ENCODE data around the gene DISC1. TPM values are rescaled to one million over a fixed set of nuclear protein-coding genes. Genes with fewer than 3 reads are reported as not detected.

Gene DISC1
- total RNA-seq, 1 experiment from 2014 or later = 13.5 TPM

DNA sequence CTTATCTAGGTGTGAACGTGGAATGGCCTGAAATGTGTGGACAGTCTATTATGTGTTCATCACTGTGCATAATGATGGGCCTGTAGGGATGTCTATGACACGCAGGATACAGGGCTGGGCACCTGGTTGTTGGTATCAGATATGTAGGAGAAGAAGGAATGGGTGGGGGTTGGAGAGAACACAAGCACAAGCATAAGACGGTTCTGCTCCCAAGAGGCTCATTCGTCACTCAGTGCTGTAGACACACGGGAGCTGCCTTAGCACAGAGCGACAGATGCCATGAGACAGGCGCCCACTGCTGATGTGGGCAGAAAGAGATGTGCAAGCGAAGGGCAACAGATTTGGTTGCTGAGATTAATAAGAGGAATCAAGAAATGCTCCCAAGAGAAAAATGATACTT, 256.2 kb downstream of the DISC1 start:
- no peak overlapping the region for H3K27ac Mint-ChIP-seq (ENCODE audit: unreplicated experiment)
- H3K27me3 ChIP-seq (replicated peaks; ENCODE audit: control insufficient read depth, insufficient read depth, low read length) = no peaks in the 10 kb centered on the region
- H3K36me3 Mint-ChIP-seq (ENCODE audit: insufficient read depth, unreplicated experiment) = no peaks in the 10 kb centered on the region
- peaks cover 11% of the 10 kb centered on the region for H3K4me1 Mint-ChIP-seq (ENCODE audit: low read depth, unreplicated experiment)
- no peak overlapping the region for H3K4me3 ChIP-seq (ENCODE audit: low read depth, low read length)
- no peak for DNase-seq
- ChIA-PET CTCF (no interaction called here), POLR2A (no interaction called here)
- TF ChIP-seq, protein P1, sequence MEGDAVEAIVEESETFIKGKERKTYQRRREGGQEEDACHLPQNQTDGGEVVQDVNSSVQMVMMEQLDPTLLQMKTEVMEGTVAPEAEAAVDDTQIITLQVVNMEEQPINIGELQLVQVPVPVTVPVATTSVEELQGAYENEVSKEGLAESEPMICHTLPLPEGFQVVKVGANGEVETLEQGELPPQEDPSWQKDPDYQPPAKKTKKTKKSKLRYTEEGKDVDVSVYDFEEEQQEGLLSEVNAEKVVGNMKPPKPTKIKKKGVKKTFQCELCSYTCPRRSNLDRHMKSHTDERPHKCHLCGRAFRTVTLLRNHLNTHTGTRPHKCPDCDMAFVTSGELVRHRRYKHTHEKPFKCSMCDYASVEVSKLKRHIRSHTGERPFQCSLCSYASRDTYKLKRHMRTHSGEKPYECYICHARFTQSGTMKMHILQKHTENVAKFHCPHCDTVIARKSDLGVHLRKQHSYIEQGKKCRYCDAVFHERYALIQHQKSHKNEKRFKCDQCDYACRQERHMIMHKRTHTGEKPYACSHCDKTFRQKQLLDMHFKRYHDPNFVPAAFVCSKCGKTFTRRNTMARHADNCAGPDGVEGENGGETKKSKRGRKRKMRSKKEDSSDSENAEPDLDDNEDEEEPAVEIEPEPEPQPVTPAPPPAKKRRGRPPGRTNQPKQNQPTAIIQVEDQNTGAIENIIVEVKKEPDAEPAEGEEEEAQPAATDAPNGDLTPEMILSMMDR (IDR thresholded peaks at IDR 0.05; ENCODE audit: insufficient read depth in 1 of 2, low read depth in 1 of 2, low read length in 1 of 2, severe bottlenecking in 1 of 2, unreplicated experiment in 1 of 2) = no peak
- BruUV-seq (replicated peaks) = no TSS peak
- H3K9me3 ChIP-seq = no peaks in the 10 kb centered on the region
- H3K27me3 Mint-ChIP-seq (ENCODE audit: insufficient read depth, unreplicated experiment) = no peaks in the 10 kb centered on the region
- H3K4me1 ChIP-seq = no peaks in the 10 kb centered on the region
- no peak overlapping the region for H3K4me3 Mint-ChIP-seq (ENCODE audit: unreplicated experiment)
- no peaks in the 10 kb centered on the region for H3K9me3 Mint-ChIP-seq (ENCODE audit: unreplicated experiment)
- intact Hi-C loops (cut with micrococcal nuclease; ENCODE audit: unreplicated experiment) = no loop called here
- H3K36me3 ChIP-seq (ENCODE audit: control insufficient read depth, insufficient read depth, low read length) = no peaks in the 10 kb centered on the region

DNA sequence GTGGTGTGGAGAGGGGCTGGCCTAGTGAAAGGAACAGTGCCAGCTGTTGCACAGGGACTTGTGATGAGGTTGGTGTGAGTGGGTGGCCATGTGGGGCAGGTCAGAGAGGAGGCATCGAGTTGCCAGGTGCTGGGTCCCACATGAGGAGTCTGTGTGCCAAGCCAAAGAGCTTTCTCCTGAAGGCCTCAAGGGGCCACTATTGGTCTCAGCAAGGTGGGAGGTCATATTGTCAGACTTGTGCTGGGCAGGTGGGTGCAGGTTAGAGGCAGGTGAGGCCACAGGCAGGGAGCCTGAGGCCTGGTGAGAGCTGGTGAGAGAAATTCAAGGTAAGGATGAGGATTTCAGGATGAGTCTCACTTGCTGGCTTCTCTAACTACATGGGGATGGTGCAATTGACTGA, 256.8 kb downstream of the DISC1 start:
- Histone ChIP-seq H3K9me3 (no peaks in the 10 kb centered on the region), H3K4me1 (no peaks in the 10 kb centered on the region), H3K27me3 (replicated peaks; ENCODE audit: control insufficient read depth, insufficient read depth, low read length) (no peaks in the 10 kb centered on the region), H3K4me3 (ENCODE audit: low read depth, low read length) (no peak overlapping the region), H3K36me3 (ENCODE audit: control insufficient read depth, insufficient read depth, low read length) (no peaks in the 10 kb centered on the region)
- POLR2A ChIA-PET = no interaction called here
- intact Hi-C loops (cut with micrococcal nuclease; ENCODE audit: unreplicated experiment) = no loop called here
- H3K4me3 Mint-ChIP-seq (ENCODE audit: unreplicated experiment) = no peak overlapping the region
- CTCF ChIA-PET = no interaction called here
- no peak overlapping the region for H3K27ac Mint-ChIP-seq (ENCODE audit: unreplicated experiment)
- BruUV-seq (replicated peaks) = no TSS peak
- TF ChIP-seq, protein P1 (IDR thresholded peaks at IDR 0.05; ENCODE audit: insufficient read depth in 1 of 2, low read depth in 1 of 2, low read length in 1 of 2, severe bottlenecking in 1 of 2, unreplicated experiment in 1 of 2) = peak in 1 of 2 experiments; percentile 35
- no peaks in the 10 kb centered on the region for H3K9me3 Mint-ChIP-seq (ENCODE audit: unreplicated experiment)
- no peaks in the 10 kb centered on the region for H3K27me3 Mint-ChIP-seq (ENCODE audit: insufficient read depth, unreplicated experiment)
- H3K4me1 Mint-ChIP-seq (ENCODE audit: low read depth, unreplicated experiment) = peaks cover 11% of the 10 kb centered on the region
- no peaks in the 10 kb centered on the region for H3K36me3 Mint-ChIP-seq (ENCODE audit: insufficient read depth, unreplicated experiment)
- peak in 1 of 2 experiments; percentile 2 for DNase-seq

DNA sequence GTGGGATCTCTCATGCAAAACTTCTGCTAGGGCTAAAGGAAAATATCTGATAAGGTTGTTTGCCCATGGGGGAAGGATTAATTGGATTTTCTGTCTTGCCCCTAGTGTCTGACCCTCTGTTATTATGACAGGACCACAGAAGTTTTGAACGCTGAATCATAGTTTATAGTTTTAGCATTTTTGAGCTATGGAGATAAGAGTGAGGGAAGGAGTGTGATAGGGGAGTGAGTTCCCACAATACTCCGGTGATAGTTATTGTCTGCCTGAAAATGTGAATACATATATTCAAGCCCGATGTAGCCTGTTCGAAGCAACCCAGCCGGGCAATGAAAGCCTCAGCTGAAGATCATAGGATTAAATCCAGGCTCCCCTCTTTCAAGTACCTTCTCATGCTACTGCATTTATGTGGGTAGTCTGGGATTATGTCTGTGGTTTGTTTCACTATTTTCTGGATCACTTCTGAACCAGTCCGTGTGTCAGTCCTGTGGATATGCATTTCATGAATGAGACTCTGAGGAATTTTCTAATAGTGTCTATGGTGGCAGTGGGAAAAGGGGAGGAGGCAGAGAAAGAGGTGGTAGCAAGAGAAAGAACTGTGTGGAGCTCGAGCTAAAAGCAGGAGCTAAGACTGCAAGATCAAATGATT, 258.7 kb downstream of the DISC1 start:
- DNase-seq = no peak
- H3K4me1 Mint-ChIP-seq (ENCODE audit: low read depth, unreplicated experiment) = peaks cover 11% of the 10 kb centered on the region
- ChIA-PET CTCF (no interaction called here), POLR2A (no interaction called here)
- Histone ChIP-seq H3K36me3 (ENCODE audit: control insufficient read depth, insufficient read depth, low read length) (no peaks in the 10 kb centered on the region), H3K9me3 (no peaks in the 10 kb centered on the region), H3K27me3 (replicated peaks; ENCODE audit: control insufficient read depth, insufficient read depth, low read length) (no peaks in the 10 kb centered on the region), H3K4me3 (ENCODE audit: low read depth, low read length) (no peak overlapping the region), H3K4me1 (no peaks in the 10 kb centered on the region)
- H3K27me3 Mint-ChIP-seq (ENCODE audit: insufficient read depth, unreplicated experiment) = no peaks in the 10 kb centered on the region
- TF ChIP-seq, protein P1 (IDR thresholded peaks at IDR 0.05; ENCODE audit: insufficient read depth in 1 of 2, low read depth in 1 of 2, low read length in 1 of 2, severe bottlenecking in 1 of 2, unreplicated experiment in 1 of 2) = no peak
- H3K4me3 Mint-ChIP-seq (ENCODE audit: unreplicated experiment) = no peak overlapping the region
- no TSS peak for BruUV-seq (replicated peaks)
- intact Hi-C loops (cut with micrococcal nuclease; ENCODE audit: unreplicated experiment) = no loop called here
- no peaks in the 10 kb centered on the region for H3K9me3 Mint-ChIP-seq (ENCODE audit: unreplicated experiment)
- no peak overlapping the region for H3K27ac Mint-ChIP-seq (ENCODE audit: unreplicated experiment)
- no peaks in the 10 kb centered on the region for H3K36me3 Mint-ChIP-seq (ENCODE audit: insufficient read depth, unreplicated experiment)

Measured in Caco-2 (cell line).